Activated CD8-positive, alpha-beta T cell treated with anti-CD3 and anti-CD28 coated beads for 36 hours (primary cell): ENCODE results near the gene ILK. TPM values are rescaled to one million over a fixed set of nuclear protein-coding genes. Genes with fewer than 3 reads are reported as not detected.
A peak's percentile ranks its signal among the peaks of the same experiment; 100 is the strongest.

Experiments
- ATAC-seq: fragments of 200-7000 bp; cut with Tn5 transposase; one replicate; pipeline ENCODE4 v1.10.0; 2021; ENCODE audit warnings: mild to moderate bottlenecking, moderate library complexity
- CTCF ChIA-PET: fragments of 350-600 bp; sonication (Branson Sonifier 250); formaldehyde crosslinking; loops from one replicate; lab custom pipeline; 2021; ENCODE audit warnings: antibody characterized with exemption; lab: Charles Lee
- POLR2A ChIA-PET: fragments of 350-600 bp; sonication (Branson Sonifier 250); formaldehyde crosslinking; loops from one replicate; lab custom pipeline; 2021; ENCODE audit warnings: antibody characterized with exemption; lab: Charles Lee
- DNase-seq: peaks from one replicate; pipeline ENCODE4 v3.0.0-alpha.2; 2020
- H3K27ac Mint-ChIP-seq: one replicate; pipeline ENCODE4 v1.8.0; 2021; ENCODE audit warnings: mild to moderate bottlenecking, mixed read lengths
- H3K27me3 Mint-ChIP-seq: one replicate; pipeline ENCODE4 v1.8.0; 2021; ENCODE audit warnings: mixed read lengths
- H3K36me3 Mint-ChIP-seq: one replicate; pipeline ENCODE4 v1.8.0; 2021; ENCODE audit warnings: low read depth, mixed read lengths
- H3K4me1 Mint-ChIP-seq: one replicate; pipeline ENCODE4 v1.8.0; 2021; ENCODE audit warnings: low read depth, mixed read lengths
- H3K4me3 Mint-ChIP-seq: one replicate; pipeline ENCODE4 v1.8.0; 2021; ENCODE audit warnings: mild to moderate bottlenecking, moderate library complexity, mixed read lengths
- H3K9me3 Mint-ChIP-seq: one replicate; pipeline ENCODE4 v1.8.0; 2021; ENCODE audit warnings: mixed read lengths
- intact Hi-C: fragments of 100-400 bp; cut with micrococcal nuclease; formaldehyde crosslinking; loops from one replicate; pipeline ENCODE4 v1.10.0; 2022
- total RNA-seq, 2 experiments: library from RNA; stranded (reverse); gene quantifications; one replicate each; pipeline ENCODE4 v1.2.3, GENCODE V29; 2021
- TF ChIP-seq, protein P1 (sequence below): fragments of 200-600 bp; IDR thresholded peaks from one replicate; pipeline ENCODE4 v1.8.0; 2022; ENCODE audit warnings: antibody characterized with exemption, mild to moderate bottlenecking

The ILK gene
- total RNA-seq, 2 experiments from 2014 or later = 70.6 to 71.7 TPM

DNA sequence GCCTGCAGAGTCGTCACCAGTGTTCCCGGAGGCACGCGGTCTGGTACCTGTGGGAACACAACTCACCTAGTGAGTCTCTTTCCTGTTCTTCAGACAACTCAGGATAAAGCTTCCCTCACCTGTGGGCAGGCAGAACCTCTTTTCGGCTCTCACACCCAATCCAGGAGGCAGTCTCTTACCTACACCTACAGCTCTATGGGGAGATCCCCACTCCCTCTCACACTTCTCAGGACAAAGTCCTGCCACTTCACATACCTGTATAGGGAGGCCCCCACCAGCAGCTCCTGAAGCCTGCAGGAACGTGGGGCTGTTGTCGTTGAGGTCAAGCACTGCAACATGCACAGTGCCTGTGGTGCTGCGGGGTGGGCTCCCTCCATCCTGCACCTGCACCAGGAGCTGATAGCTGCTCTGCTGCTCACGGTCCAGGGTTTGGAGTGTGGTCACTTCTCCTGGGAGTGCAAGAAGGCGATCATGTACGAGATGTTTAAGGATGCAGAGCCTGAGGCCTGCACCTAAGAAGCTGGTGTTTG, 27.9 kb downstream of the ILK start:
- ChIA-PET CTCF (interaction anchor here (0.9 to 1.5 kb wide), 4 partner anchors 9 to 52 kb away, joined by 3 to 5 read pairs (median 4); partner anchors contain the start of gene MRPL17), POLR2A (interaction anchor here (0.5 to 1.4 kb wide), 9 partner anchors 10 to 26 kb away, joined by 3 to 7 read pairs (median 4); partner anchors contain the start of genes TAF10 and TPP1)
- DNase-seq = no peak
- TF ChIP-seq, protein P1, sequence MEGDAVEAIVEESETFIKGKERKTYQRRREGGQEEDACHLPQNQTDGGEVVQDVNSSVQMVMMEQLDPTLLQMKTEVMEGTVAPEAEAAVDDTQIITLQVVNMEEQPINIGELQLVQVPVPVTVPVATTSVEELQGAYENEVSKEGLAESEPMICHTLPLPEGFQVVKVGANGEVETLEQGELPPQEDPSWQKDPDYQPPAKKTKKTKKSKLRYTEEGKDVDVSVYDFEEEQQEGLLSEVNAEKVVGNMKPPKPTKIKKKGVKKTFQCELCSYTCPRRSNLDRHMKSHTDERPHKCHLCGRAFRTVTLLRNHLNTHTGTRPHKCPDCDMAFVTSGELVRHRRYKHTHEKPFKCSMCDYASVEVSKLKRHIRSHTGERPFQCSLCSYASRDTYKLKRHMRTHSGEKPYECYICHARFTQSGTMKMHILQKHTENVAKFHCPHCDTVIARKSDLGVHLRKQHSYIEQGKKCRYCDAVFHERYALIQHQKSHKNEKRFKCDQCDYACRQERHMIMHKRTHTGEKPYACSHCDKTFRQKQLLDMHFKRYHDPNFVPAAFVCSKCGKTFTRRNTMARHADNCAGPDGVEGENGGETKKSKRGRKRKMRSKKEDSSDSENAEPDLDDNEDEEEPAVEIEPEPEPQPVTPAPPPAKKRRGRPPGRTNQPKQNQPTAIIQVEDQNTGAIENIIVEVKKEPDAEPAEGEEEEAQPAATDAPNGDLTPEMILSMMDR = no peak
- no peaks in the 10 kb centered on the region for H3K27me3 Mint-ChIP-seq
- no peak overlapping the region for H3K27ac Mint-ChIP-seq
- H3K4me3 Mint-ChIP-seq = no peak overlapping the region
- peaks cover 3% of the 10 kb centered on the region for H3K36me3 Mint-ChIP-seq
- H3K4me1 Mint-ChIP-seq = peaks cover 17% of the 10 kb centered on the region
- no peaks in the 10 kb centered on the region for H3K9me3 Mint-ChIP-seq
- no peak for ATAC-seq
- intact Hi-C loops = no loop called here

DNA sequence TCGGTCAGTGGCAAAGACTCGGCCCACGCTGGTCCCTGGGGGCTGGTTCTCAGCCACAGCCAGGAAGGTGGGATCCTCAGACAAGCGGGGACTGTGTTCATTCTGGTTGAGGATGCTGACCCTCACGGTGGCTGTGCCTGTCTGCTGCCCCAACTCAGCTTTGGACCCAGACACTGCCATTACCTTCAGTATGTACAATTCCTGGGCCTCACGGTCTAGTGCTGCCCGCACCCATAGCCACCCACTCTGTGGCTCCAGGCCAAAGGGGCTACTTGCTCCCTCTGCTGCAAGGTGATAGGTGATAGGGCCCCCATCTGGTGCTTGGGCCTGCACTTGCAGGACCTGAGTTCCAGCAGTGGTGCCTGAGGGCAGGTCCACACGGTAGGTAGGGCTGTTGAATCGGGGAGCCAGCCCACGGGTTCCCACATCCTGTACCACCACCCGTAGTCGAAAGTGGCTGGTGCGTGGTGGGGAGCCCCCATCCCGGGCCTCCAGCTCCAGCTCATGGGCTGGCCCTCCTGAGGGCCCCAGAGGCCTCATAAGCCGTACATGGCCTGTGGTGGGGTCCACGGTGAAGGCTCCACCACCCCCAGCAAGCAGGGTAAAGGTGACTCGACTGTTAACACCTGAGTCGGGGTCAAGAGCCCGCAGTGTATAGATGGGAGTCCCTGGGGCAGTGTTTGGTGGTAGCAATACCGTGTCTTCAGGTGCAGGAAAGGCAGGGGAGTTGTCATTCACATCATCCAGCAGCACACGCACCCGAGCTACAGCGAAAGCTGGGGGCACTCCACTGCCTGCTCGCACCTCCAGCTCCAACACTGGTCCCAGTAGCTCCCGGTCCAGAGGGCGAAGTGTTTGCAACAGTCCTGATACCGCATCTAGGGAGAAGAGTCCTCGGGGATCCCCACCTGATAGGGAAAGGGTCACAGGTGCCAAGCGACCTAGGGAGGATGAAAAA, 28.8 kb downstream of the ILK start:
- Mint-ChIP-seq H3K9me3 (no peaks in the 10 kb centered on the region), H3K36me3 (peaks cover 3% of the 10 kb centered on the region), H3K4me1 (peaks cover 14% of the 10 kb centered on the region), H3K4me3 (no peak overlapping the region), H3K27ac (no peak overlapping the region), H3K27me3 (no peaks in the 10 kb centered on the region)
- ATAC-seq (peak; percentile 68), DNase-seq (peak; percentile 51)
- TF ChIP-seq, protein P1 = no peak
- POLR2A ChIA-PET = interaction anchor here (0.5 to 1.4 kb wide), 7 partner anchors 14 to 207 kb away, joined by 3 to 5 read pairs (median 3); partner anchors contain the start of genes TAF10 and TPP1
- intact Hi-C loops = no loop called here
- CTCF ChIA-PET = interaction anchor here (0.6 to 1.5 kb wide), 5 partner anchors 10 to 50 kb away, joined by 3 to 5 read pairs (median 3); partner anchors contain the start of gene MRPL17

DNA sequence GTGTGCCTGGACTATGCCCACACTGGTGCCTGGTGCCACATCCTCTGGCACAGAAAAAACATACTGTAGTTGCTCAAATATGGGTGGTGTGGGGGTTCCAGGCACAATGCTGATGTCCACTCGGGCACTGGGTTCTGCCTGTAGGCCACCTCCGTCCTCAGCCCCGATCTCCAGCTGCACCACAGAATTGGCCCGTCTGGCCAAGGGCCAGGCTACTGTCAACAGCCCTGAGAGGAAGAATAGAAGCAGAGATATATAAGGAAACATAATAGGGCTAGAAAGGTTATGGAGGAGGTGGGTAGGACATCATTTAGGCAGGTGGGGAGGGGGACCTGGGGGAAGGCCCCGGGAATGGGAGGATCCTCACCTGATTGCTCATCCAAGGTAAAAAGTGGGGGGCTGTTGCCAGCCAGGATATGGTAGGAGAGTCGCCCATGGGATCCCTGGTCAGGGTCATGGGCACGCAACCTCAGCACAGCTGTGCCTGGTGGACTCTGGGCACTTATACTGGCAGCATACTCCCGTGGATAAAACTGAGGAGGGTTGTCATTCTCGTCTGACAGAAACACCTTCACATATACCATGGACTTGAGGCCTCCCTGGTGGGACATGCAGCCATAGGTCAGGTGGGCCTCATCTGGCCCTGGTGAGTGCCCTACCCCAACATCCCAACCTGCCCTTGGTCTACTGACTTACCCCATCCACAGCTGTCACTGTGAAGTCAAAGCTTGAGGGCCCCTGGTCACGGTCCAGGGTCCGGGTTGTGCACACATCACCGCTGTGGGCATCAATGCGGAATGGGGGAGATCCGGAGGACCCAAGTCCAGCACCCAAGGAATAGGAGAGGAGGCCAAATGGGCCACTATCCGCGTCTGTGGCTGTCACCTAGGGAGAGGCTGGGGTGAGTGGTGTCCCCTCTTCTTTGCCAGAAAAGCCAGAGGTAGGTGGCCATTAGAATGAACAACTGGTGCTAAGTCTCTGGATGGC, 30.1 kb downstream of the ILK start:
- no peak overlapping the region for H3K4me3 Mint-ChIP-seq
- ChIA-PET POLR2A (interaction anchor here (1.6 kb wide), 1 partner anchor 39 kb away, joined by 3 read pairs; no protein-coding TSS in a partner anchor), CTCF (interaction anchor here (0.6 to 0.9 kb wide), 3 partner anchors 9 to 49 kb away, joined by 3 read pairs; partner anchors contain the start of gene MRPL17)
- peaks cover 3% of the 10 kb centered on the region for H3K36me3 Mint-ChIP-seq
- DNase-seq (no peak), ATAC-seq (no peak)
- no peaks in the 10 kb centered on the region for H3K27me3 Mint-ChIP-seq
- no peaks in the 10 kb centered on the region for H3K9me3 Mint-ChIP-seq
- intact Hi-C loops = no loop called here
- H3K4me1 Mint-ChIP-seq = peaks cover 5% of the 10 kb centered on the region
- TF ChIP-seq, protein P1 = no peak
- no peak overlapping the region for H3K27ac Mint-ChIP-seq

DNA sequence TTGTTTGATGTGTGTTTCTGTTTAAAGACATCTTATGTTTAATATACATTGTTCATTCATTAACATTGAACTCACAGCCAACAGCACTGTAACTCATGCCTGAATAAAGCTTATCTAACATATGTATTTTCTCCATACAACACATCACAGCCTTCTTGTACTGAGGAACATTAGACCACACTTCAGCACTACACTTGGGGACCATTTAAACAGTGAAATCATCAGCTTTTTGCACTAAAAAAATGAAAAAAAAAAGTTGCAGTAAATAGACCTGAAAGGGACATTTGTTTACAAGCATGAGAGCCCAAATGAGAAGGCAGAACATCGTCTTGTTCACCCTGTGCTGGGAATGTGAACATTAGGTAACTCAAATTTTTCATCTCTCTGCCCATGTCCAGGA, 31.0 kb downstream of the ILK start:
- peak overlapping the region; percentile 40 for H3K27ac Mint-ChIP-seq
- CTCF ChIA-PET = interaction anchor here (0.8 to 0.9 kb wide), 2 partner anchors 13 to 49 kb away, joined by 3 read pairs; partner anchors contain the start of gene MRPL17
- peaks cover 3% of the 10 kb centered on the region for H3K36me3 Mint-ChIP-seq
- H3K4me1 Mint-ChIP-seq = peaks cover 5% of the 10 kb centered on the region
- H3K27me3 Mint-ChIP-seq = no peaks in the 10 kb centered on the region
- H3K4me3 Mint-ChIP-seq = no peak overlapping the region
- TF ChIP-seq, protein P1 = no peak
- H3K9me3 Mint-ChIP-seq = no peaks in the 10 kb centered on the region
- POLR2A ChIA-PET = interaction anchor here (1.6 kb wide), 1 partner anchor 40 kb away, joined by 3 read pairs; no protein-coding TSS in a partner anchor
- intact Hi-C loops = no loop called here
- DNase-seq (no peak), ATAC-seq (no peak)
